Uterus (tissue), 2 donors: Measurements from ENCODE around the gene TRA2A.

Experiments
- POLR2A ChIP-seq, 2 donors: fragments of 450-650 bp; IDR thresholded peaks; one replicate each; pipeline ENCODE4 v1.6.1; 2016; ENCODE audit warnings: antibody characterized with exemption in 2 of 2, mild to moderate bottlenecking in 1 of 2, moderate library complexity in 1 of 2
- TF ChIP-seq, protein P1 (sequence below), 4 experiments: fragments of 200-600 bp in 2 of 4; fragments of 450-650 bp in 2 of 4; sonication (generic) in 2 of 4; IDR thresholded peaks; one replicate each; pipeline ENCODE4 v1.5.1; 2016 to 2019; ENCODE audit warnings: antibody characterized with exemption in 4 of 4, mild to moderate bottlenecking in 2 of 4, moderate library complexity in 1 of 4

DNA sequence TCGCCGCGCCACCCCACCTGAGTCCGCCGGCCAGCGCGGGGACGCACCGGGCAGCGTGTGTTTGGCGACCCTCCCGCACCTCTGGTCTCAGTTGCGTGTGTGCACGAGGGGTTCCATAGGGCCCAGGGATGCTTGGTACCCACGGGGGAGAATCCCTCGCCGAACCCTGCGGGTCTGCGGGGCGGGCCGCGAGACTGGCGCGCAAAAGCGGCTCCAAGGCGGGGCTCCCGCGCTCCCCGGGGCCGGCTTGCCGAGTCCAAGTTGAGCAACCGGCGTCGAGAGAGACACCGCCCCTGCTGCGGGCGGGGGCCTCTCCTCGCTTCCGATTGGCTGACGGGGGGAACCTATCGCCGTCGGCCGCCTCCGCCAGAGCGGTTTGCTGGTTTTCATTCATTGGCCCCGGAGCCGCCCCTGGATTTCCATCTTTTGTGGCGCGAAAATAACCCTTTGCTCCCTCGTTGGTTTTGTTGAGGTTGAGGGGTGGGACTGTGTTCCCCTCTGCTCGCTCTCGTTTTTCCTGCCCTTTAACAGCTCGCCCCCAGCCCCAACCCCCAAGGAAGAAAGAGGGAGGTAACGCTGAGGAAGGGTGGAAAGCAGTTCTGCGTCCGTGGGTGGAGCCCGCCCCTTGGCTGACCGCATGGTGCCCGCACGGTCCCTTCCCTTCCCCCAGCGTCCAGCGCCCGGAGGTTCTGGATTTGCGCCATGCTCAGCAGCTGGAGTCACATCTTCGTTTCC, 57.5 kb downstream of the TRA2A start:
- TF ChIP-seq, protein P1, sequence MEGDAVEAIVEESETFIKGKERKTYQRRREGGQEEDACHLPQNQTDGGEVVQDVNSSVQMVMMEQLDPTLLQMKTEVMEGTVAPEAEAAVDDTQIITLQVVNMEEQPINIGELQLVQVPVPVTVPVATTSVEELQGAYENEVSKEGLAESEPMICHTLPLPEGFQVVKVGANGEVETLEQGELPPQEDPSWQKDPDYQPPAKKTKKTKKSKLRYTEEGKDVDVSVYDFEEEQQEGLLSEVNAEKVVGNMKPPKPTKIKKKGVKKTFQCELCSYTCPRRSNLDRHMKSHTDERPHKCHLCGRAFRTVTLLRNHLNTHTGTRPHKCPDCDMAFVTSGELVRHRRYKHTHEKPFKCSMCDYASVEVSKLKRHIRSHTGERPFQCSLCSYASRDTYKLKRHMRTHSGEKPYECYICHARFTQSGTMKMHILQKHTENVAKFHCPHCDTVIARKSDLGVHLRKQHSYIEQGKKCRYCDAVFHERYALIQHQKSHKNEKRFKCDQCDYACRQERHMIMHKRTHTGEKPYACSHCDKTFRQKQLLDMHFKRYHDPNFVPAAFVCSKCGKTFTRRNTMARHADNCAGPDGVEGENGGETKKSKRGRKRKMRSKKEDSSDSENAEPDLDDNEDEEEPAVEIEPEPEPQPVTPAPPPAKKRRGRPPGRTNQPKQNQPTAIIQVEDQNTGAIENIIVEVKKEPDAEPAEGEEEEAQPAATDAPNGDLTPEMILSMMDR (IDR thresholded peaks at IDR 0.05): no peak
- TF ChIP-seq POLR2A (IDR thresholded peaks at IDR 0.05): no peak
